ENCODE data around the gene KIAA1217.

The KIAA1217 gene

GRCh38 chr10:24303522-24304310 is 94.8 kb downstream of the KIAA1217 start:
- Histone ChIP-seq H3K36me3 (ENCODE audit: insufficient read depth, low read length) (no peaks in the 10 kb centered on the region), H3K9ac (ENCODE audit: low read depth, low read length, poor library complexity, severe bottlenecking) (no peak overlapping the region), H3K4me3 (ENCODE audit: low read length, poor library complexity, severe bottlenecking) (no peak overlapping the region), H3K79me2 (ENCODE audit: insufficient read depth, low read length) (no peaks in the 10 kb centered on the region), H3K27me3 (ENCODE audit: insufficient read depth, low read length, poor library complexity, severe bottlenecking) (no peaks in the 10 kb centered on the region), H3F3A (ENCODE audit: low read depth) (no peaks in the 10 kb centered on the region), H4K20me1 (ENCODE audit: insufficient read depth, low read length, poor library complexity, severe bottlenecking) (no peaks in the 10 kb centered on the region), H3K4me2 (ENCODE audit: low read depth, low read length, poor library complexity, severe bottlenecking) (no peak overlapping the region), H3K9me3 (ENCODE audit: insufficient read depth, low read depth, low read length) (no peaks in the 10 kb centered on the region), H3K9me2 (replicated peaks; ENCODE audit: low read depth, low read length) (no peaks in the 10 kb centered on the region), H2AFZ (ENCODE audit: low read length) (no peak overlapping the region), H3K4me1 (ENCODE audit: insufficient read depth, low read length, poor library complexity, severe bottlenecking) (no peaks in the 10 kb centered on the region)
- no peak for TF ChIP-seq EZH2phosphoT487 (IDR thresholded peaks at IDR 0.05; ENCODE audit: borderline replicate concordance)
- TF ChIP-seq CTCF (conservative IDR thresholded peaks at IDR 0.05; ENCODE audit: low read length), result no peak

GRCh38 chr10:24305551-24306506 is 96.9 kb downstream of the KIAA1217 start:
- TF ChIP-seq CTCF (conservative IDR thresholded peaks at IDR 0.05; ENCODE audit: low read length) (no peak), EZH2phosphoT487 (IDR thresholded peaks at IDR 0.05; ENCODE audit: borderline replicate concordance) (no peak)
- no peaks in the 10 kb centered on the region for H3K9me2 ChIP-seq (replicated peaks; ENCODE audit: low read depth, low read length)
- no peak overlapping the region for H3K9ac ChIP-seq (ENCODE audit: low read depth, low read length, poor library complexity, severe bottlenecking)
- H2AFZ ChIP-seq (ENCODE audit: low read length), result no peak overlapping the region
- H3K4me3 ChIP-seq (ENCODE audit: low read length, poor library complexity, severe bottlenecking), result no peak overlapping the region
- H3K36me3 ChIP-seq (ENCODE audit: insufficient read depth, low read length), result no peaks in the 10 kb centered on the region
- no peaks in the 10 kb centered on the region for H3F3A ChIP-seq (ENCODE audit: low read depth)
- H3K4me1 ChIP-seq (ENCODE audit: insufficient read depth, low read length, poor library complexity, severe bottlenecking), result no peaks in the 10 kb centered on the region
- no peaks in the 10 kb centered on the region for H4K20me1 ChIP-seq (ENCODE audit: insufficient read depth, low read length, poor library complexity, severe bottlenecking)
- H3K4me2 ChIP-seq (ENCODE audit: low read depth, low read length, poor library complexity, severe bottlenecking), result no peak overlapping the region
- no peaks in the 10 kb centered on the region for H3K9me3 ChIP-seq (ENCODE audit: insufficient read depth, low read depth, low read length)
- H3K79me2 ChIP-seq (ENCODE audit: insufficient read depth, low read length), result no peaks in the 10 kb centered on the region
- no peaks in the 10 kb centered on the region for H3K27me3 ChIP-seq (ENCODE audit: insufficient read depth, low read length, poor library complexity, severe bottlenecking)

- Histone ChIP-seq H3K9ac (ENCODE audit: low read depth, low read length, poor library complexity, severe bottlenecking) (no peak overlapping the region), H3K36me3 (ENCODE audit: insufficient read depth, low read length) (no peaks in the 10 kb centered on the region), H3K27me3 (ENCODE audit: insufficient read depth, low read length, poor library complexity, severe bottlenecking) (no peaks in the 10 kb centered on the region), H3K4me3 (ENCODE audit: low read length, poor library complexity, severe bottlenecking) (no peak overlapping the region), H3K9me3 (ENCODE audit: insufficient read depth, low read depth, low read length) (no peaks in the 10 kb centered on the region), H3K4me1 (ENCODE audit: insufficient read depth, low read length, poor library complexity, severe bottlenecking) (no peaks in the 10 kb centered on the region), H3K4me2 (ENCODE audit: low read depth, low read length, poor library complexity, severe bottlenecking) (no peak overlapping the region), H4K20me1 (ENCODE audit: insufficient read depth, low read length, poor library complexity, severe bottlenecking) (no peaks in the 10 kb centered on the region), H3F3A (ENCODE audit: low read depth) (no peaks in the 10 kb centered on the region), H2AFZ (ENCODE audit: low read length) (no peak overlapping the region), H3K9me2 (replicated peaks; ENCODE audit: low read depth, low read length) (no peaks in the 10 kb centered on the region), H3K79me2 (ENCODE audit: insufficient read depth, low read length) (no peaks in the 10 kb centered on the region)
- TF ChIP-seq CTCF (conservative IDR thresholded peaks at IDR 0.05; ENCODE audit: low read length) (no peak), EZH2phosphoT487 (IDR thresholded peaks at IDR 0.05; ENCODE audit: borderline replicate concordance) (no peak)
These were observed 97.6 kb downstream of the KIAA1217 start for GRCh38 chr10:24306507-24306875.
